ENCODE measurements around the gene ZBTB39.

DNA sequence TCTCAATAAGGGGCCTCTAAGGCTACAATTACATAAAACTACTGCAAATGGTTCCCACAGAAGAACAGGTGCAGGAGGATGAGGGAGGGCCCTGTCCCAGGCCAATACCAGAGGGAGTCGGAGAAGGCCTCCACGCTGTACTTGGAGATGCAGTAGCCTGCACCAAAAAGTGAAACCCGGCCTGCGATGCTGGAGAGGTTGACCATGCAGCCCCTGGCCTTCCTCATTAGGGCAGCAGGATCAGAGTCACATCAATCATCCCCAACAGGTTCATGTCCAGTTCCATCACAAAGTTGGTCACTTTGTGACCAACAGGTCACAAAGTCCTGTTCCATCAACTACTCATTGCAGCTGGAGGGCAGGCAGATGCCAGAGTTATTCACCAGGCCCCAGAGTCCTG, 23.0 kb downstream of the ZBTB39 start:
- TF ChIP-seq, protein P1, sequence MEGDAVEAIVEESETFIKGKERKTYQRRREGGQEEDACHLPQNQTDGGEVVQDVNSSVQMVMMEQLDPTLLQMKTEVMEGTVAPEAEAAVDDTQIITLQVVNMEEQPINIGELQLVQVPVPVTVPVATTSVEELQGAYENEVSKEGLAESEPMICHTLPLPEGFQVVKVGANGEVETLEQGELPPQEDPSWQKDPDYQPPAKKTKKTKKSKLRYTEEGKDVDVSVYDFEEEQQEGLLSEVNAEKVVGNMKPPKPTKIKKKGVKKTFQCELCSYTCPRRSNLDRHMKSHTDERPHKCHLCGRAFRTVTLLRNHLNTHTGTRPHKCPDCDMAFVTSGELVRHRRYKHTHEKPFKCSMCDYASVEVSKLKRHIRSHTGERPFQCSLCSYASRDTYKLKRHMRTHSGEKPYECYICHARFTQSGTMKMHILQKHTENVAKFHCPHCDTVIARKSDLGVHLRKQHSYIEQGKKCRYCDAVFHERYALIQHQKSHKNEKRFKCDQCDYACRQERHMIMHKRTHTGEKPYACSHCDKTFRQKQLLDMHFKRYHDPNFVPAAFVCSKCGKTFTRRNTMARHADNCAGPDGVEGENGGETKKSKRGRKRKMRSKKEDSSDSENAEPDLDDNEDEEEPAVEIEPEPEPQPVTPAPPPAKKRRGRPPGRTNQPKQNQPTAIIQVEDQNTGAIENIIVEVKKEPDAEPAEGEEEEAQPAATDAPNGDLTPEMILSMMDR (IDR thresholded peaks at IDR 0.05) = no peak
- no peak for TF ChIP-seq EZH2 (IDR thresholded peaks at IDR 0.05; ENCODE audit: borderline replicate concordance, insufficient read depth, low read depth, low read length, poor library complexity, severe bottlenecking)

Measured in B cell (primary cell).